Hepatocyte (in vitro differentiated cells): Measurements from ENCODE around the gene GNGT1. TPM values are rescaled to one million over a fixed set of nuclear protein-coding genes. Genes with fewer than 3 reads are reported as not detected.

Source experiments
- DNase-seq: peaks from one replicate; pipeline ENCODE4 v3.0.0-alpha.2; 2016; ENCODE audit warnings: low spot score
- H2AFZ ChIP-seq: fragments of 200-600 bp; sonication (generic); 2 replicates; pipeline ENCODE4 v1.6.0; 2016; ENCODE audit warnings: antibody characterized with exemption, mild to moderate bottlenecking
- H3K27ac ChIP-seq: fragments of 200-600 bp; sonication (generic); 2 replicates; pipeline ENCODE4 v1.5.1; 2016; ENCODE audit warnings: mild to moderate bottlenecking
- H3K27me3 ChIP-seq: fragments of 200-600 bp; sonication (generic); 2 replicates; pipeline ENCODE4 v1.6.1; 2016
- H3K36me3 ChIP-seq: fragments of 200-600 bp; sonication (generic); replicated peaks from 2 replicates; pipeline ENCODE4 v1.5.1; 2016; ENCODE audit warnings: low read depth; ENCODE audit not compliant: insufficient read depth
- H3K4me1 ChIP-seq: fragments of 200-600 bp; sonication (generic); 2 replicates; pipeline ENCODE4 v1.5.1; 2016; ENCODE audit warnings: mild to moderate bottlenecking, moderate library complexity; ENCODE audit not compliant: insufficient read depth
- H3K4me2 ChIP-seq: fragments of 200-600 bp; sonication (generic); 2 replicates; pipeline ENCODE4 v1.6.0; 2016
- H3K4me3 ChIP-seq: fragments of 200-600 bp; sonication (generic); 2 replicates; pipeline ENCODE4 v1.5.1; 2016; ENCODE audit warnings: mild to moderate bottlenecking
- H3K79me2 ChIP-seq: fragments of 200-600 bp; sonication (generic); 2 replicates; pipeline ENCODE4 v1.6.0; 2017; ENCODE audit warnings: mild to moderate bottlenecking
- H3K9me2 ChIP-seq: fragments of 200-600 bp; sonication (generic); replicated peaks from 2 replicates; pipeline ENCODE4 v1.6.0; 2017; ENCODE audit warnings: mild to moderate bottlenecking; ENCODE audit not compliant: insufficient read depth
- H3K9me3 ChIP-seq: fragments of 200-600 bp; sonication (generic); 2 replicates; pipeline ENCODE4 v1.5.1; 2016; ENCODE audit warnings: low read depth, mild to moderate bottlenecking
- H4K20me1 ChIP-seq: fragments of 200-600 bp; sonication (generic); 2 replicates; pipeline ENCODE4 v1.6.0; 2016; ENCODE audit warnings: mild to moderate bottlenecking; ENCODE audit not compliant: insufficient read depth, poor library complexity, severe bottlenecking
- CTCF ChIP-seq: fragments of 200-600 bp; sonication (generic); IDR thresholded peaks from 2 replicates; pipeline ENCODE4 v1.5.1; 2016; ENCODE audit warnings: antibody characterized with exemption, mild to moderate bottlenecking; ENCODE audit not compliant: poor library complexity
- EZH2 ChIP-seq: fragments of 200-600 bp; sonication (generic); IDR thresholded peaks from 2 replicates; pipeline ENCODE4 v1.6.1; 2016; ENCODE audit warnings: antibody characterized with exemption, mild to moderate bottlenecking, borderline replicate concordance
- EZH2phosphoT487 ChIP-seq: fragments of 200-600 bp; sonication (generic); IDR thresholded peaks from one replicate; pipeline ENCODE4 v1.6.1; 2018; ENCODE audit warnings: antibody characterized with exemption, mild to moderate bottlenecking, low read depth, moderate library complexity; ENCODE audit not compliant: unreplicated experiment, severe bottlenecking
- WGBS: methylation state at CpG from one replicate; pipeline ENCODE4 v1.1.6; 2016; ENCODE audit warnings: low lambda C conversion rate; ENCODE audit errors: missing lambda C conversion rate; 5-methylcytosine and 5-hydroxymethylcytosine counted together
- polyA plus RNA-seq: library from polyadenylated mRNA; unstranded; fragments of >200 nt; fragmentation: Nextera tagmentation; extraction: Ambion mirVana; gene quantifications from 2 replicates; pipeline ENCODE4 v1.2.1, GENCODE V29; 2016
- total RNA-seq: library from RNA; depleted of rRNA; stranded (reverse); fragments of >200 nt; gene quantifications from 2 replicates; pipeline ENCODE4 v1.2.3, GENCODE V29; 2014

Gene GNGT1
- total and polyA plus RNA-seq, 2 experiments from 2014 or later = 0.24 TPM; not detected in 1

GRCh38 chr7:93890041-93890463, 16.3 kb upstream of the GNGT1 start:
- no peaks in the 10 kb centered on the region for H4K20me1 ChIP-seq
- H3K27me3 ChIP-seq = peaks cover 39% of the 10 kb centered on the region
- no peaks in the 10 kb centered on the region for H3K79me2 ChIP-seq
- TF ChIP-seq CTCF (no peak), EZH2phosphoT487 (no peak), EZH2 (peak; percentile 24)
- no peaks in the 10 kb centered on the region for H3K9me2 ChIP-seq
- H3K4me2 ChIP-seq = peak overlapping the region; percentile 96
- no peaks in the 10 kb centered on the region for H3K4me1 ChIP-seq
- H3K9me3 ChIP-seq = no peaks in the 10 kb centered on the region
- no peaks in the 10 kb centered on the region for H3K36me3 ChIP-seq
- peak; percentile 56 for DNase-seq
- H3K4me3 ChIP-seq = peak overlapping the region; percentile 68
- H3K27ac ChIP-seq = no peak overlapping the region
- peak overlapping the region; percentile 91 for H2AFZ ChIP-seq
- WGBS = 1% methylated on average over 28 of the region's 28 CpGs

GRCh38 chr7:93890464-93891068, 15.8 kb upstream of the GNGT1 start, which contains the start of gene TFPI2:
Gene TFPI2, minus strand, starts transcription at chr7:93890753. Its CDS starts 75 bp downstream, at chr7:93890678.
- Histone ChIP-seq H2AFZ (peak within 1 kb of the TSS; percentile 91), H3K79me2 (no peaks in the 10 kb centered on the region), H3K4me2 (peak within 1 kb of the TSS; percentile 96), H3K36me3 (no peaks in the 10 kb centered on the region), H3K27me3 (peaks cover 39% of the 10 kb centered on the region), H3K9me2 (no peaks in the 10 kb centered on the region), H4K20me1 (no peaks in the 10 kb centered on the region), H3K4me1 (no peaks in the 10 kb centered on the region), H3K27ac (no peak within 1 kb of the TSS), H3K9me3 (no peaks in the 10 kb centered on the region), H3K4me3 (peak within 1 kb of the TSS; percentile 68)
- 4% methylated on average over 36 of the region's 49 CpGs for WGBS
- peak; percentile 67 for DNase-seq
- TF ChIP-seq EZH2phosphoT487 (no peak), EZH2 (peak; percentile 10), CTCF (peak; percentile 4)

DNA sequence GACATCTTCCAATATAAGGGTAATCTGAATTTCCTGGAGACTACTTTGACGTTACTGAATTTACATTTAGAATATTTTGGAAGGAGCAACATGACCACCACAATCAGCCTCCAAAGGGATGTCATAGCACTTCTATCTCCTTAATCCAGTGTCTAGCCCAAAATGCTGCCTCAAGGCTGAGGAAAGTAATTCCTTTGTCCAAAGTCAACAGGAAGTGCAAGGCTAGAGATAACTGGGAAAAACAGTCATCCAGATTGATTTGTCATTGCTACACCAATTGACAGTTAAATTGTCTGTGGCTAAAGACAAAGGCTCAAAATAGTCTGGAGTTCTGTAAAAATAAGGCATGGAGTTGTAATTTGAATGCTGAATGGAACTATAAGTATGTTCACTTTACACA, 11.9 kb upstream of the GNGT1 start:
- 86% methylated on average over 1 of the region's 1 CpG for WGBS
- Histone ChIP-seq H3K79me2 (no peaks in the 10 kb centered on the region), H3K27me3 (peaks cover 22% of the 10 kb centered on the region), H3K9me2 (no peaks in the 10 kb centered on the region), H3K4me1 (peaks cover 14% of the 10 kb centered on the region), H4K20me1 (no peaks in the 10 kb centered on the region), H3K27ac (no peak overlapping the region), H3K4me2 (no peak overlapping the region), H3K4me3 (no peak overlapping the region), H3K9me3 (no peaks in the 10 kb centered on the region), H3K36me3 (no peaks in the 10 kb centered on the region), H2AFZ (no peak overlapping the region)
- DNase-seq = no peak
- no peak for TF ChIP-seq EZH2phosphoT487
- TF ChIP-seq EZH2 = no peak
- no peak for TF ChIP-seq CTCF
